HK-2 (cell line): Measurements from ENCODE around the gene AMFR.

Experiments used
- DNase-seq: peaks from one replicate; pipeline ENCODE4 v3.0.0-alpha.2; 2018; ENCODE audit not compliant: unreplicated experiment

AMFR gene

DNA sequence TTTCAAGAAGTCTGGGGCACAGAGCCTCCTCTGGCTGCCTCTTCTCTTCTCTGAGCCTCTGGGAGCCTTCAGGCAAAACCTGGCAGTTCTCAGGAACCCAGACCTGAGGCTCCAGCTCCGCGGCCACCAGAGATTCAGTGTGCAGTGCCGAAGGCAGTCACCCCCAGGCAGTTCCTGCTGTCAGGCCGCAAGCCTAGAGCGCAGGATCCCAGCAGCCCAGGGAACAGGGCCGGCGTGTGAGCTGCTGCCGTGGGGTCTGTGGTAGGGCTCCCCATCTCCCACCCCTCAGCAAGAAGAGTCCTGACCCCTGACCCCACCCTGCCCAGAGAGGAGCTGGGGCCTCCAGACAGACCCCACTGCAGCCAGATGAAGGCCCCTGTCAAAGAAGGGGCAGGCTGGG, 78.2 kb downstream of the AMFR start:
- no peak for DNase-seq

DNA sequence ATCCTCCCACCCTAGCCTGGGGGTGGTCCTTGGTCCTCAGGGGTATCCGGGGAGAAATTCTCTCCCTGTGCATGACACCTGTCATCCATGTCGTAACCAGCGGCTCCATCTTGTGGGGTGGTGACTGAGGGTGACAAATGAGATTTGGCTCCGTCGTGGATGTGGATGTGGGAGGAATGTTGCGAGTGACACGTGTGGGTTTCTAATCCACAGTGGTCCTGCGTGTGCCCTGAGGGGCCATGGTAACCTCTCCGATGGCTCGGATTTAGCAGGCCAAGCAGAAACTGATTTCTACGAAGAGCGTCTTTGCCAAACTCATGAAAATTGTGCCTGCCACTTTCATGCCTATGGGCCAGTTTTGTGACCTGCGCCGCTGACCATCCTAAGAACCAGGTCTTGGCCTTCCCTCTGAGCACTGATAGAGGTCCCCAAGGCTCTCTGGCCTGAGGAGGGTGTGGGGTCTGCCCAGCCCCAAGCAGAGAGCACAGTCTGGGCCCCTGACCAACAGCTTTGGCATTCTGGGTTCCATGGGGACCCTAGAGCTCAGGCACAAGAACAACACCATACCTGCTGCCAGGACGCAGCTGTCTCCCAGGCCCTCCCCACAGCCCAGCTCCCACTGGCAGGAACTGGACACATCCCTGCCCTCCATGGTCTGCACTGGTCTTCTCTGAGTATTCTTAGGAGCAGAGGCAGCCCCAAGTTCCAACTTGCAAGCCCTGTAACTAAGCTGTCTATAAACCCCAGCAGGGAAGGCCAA, 79.0 kb downstream of the AMFR start:
- DNase-seq = no peak

DNA sequence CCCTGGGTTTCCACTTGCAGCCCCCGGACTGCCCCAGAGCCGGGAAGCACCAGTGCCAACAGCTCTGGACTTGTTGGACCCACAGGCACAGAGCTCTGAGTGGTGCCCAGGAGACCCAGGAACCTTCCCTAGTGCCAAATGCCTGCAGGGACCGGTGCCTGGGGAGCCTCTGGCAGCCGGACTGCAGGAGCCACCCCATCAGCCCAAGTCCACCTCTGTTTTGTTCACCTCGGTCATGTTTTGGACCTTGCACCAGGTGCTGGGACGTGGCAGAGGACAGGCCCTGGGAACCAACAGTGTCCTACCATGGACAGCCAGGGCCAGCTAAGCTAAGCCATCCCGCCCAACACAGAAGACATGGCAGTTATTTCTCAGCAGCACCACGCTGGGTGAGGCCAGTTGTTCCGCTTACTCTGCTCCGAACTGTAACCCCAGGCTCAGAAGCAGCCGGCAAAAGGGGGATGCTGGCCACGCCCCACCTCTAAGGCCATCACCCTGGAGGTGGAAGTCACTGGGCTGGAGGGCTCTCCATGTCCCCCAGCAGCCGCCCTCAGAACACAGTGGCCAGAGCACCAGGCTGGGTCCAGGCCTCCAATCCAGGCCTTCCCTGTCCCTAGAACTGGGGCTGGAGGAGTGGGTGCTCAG, 79.8 kb downstream of the AMFR start:
- no peak for DNase-seq

DNA sequence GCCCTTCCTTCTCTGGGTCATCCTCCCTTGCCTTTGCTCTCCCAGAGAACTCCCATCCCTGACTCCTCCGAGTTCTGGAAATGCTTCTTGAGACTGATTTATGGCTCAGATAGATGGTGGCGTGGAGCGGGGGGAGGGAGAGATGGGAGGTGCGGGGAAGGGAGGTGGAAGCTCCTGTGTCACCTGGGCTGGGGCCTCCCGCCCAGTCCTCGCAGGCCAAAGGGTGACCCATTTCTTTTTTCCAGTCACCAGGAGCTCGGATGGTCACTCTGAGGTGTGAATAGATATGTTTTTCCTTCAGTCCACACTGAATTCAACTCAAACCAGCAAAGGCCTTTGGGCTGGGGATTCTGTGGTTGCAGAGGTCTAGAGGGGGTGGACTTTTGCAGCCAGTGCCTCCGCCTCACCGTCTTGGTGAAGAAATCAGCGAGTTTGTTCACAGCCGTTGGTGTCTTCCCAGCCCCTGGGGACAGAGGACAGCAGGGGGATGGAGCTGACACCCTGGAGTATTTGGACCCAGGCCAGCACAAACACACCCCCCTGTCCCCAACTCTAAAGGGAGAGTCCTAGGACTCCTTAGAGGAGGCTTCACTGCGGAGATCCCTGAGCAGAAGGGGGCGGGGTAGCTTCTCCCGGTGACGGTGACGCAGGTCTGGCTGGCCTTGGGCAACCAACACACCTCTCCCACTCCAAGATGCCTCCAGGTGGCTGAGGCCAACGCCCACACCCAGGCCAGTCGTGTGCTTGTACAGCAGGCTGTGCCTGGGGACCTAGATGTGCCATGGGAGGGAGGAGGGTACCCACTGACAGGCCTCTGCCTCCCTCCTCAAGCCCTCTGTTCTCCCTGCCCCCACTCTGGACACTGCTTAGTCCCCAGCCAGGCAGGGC, 80.6 kb downstream of the AMFR start:
- no peak for DNase-seq

DNA sequence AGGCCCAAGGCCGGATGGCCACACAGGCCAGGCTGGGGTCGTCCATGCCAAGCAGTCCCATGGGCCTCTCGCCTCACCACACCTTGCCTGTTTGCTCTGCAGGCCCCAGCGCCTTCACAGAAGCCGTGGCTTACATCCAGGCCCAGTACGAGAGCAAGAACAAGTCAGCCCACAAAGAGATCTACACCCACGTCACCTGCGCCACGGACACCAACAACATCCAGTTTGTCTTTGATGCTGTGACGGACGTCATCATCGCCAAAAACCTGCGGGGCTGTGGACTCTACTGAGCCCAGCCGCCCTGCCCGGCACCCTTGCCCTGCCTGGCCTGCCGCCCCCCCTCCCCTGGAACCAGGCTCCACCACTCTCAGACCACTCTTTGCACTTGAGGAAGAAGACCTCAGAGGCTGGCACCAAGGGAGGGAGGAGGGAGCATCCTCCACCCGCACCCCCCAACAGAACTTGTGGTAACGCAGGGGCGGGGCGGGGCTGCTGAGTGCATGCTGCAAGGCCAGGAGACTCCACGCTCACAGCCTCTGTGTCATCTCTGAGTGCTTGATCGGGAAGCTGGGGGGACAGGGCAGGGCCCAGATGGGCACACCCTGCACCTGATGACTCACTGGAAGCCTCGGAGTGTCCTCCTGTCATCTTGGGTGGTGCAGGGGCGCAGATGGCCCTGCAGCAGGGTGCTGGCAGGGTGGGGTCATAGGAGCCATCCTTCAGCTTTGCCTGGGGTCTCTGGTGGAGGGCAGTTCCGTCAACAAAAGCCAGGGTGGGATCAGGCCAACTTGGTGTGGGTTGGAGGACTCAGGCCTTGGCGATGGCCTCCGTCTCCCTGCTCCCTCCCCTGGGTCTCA, 81.5 kb downstream of the AMFR start:
- DNase-seq = no peak

DNA sequence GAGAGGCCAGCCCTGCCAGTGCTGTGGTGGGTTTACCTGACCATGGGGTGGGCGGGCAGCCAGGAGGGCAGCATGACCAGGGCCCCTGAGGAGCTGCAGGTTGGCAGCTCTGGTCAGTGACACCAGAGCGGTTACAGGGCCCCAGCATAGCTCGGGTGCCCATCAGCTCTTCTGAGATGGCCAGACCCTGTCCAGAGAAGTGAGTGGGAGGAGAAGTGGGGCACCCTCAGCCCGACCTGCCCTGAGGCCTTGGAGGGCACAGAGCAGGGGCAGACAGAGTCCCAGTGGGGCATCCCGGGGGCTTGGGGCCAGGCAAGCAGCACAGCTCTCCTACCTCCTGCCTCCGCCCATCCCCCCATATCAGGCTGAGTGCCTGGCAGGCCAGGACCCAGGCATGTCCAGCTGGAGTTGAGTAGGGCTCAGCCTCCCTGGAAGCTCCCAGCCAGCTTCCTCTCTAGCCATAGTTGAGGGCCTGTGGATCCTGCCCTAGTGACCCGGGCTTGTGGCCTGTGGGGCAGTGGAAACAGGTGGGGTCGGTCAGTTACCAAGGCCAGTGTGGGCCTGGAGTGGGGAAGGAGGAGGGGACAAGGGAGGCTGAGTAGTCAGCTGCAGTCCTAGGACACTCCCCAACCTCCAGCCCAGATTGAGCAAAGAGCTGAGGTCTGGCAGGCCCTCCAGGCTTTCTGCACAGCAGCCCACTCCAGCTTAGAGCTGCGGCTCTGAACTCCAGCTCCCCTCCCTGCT, 83.5 kb downstream of the AMFR start:
- DNase-seq = no peak

DNA sequence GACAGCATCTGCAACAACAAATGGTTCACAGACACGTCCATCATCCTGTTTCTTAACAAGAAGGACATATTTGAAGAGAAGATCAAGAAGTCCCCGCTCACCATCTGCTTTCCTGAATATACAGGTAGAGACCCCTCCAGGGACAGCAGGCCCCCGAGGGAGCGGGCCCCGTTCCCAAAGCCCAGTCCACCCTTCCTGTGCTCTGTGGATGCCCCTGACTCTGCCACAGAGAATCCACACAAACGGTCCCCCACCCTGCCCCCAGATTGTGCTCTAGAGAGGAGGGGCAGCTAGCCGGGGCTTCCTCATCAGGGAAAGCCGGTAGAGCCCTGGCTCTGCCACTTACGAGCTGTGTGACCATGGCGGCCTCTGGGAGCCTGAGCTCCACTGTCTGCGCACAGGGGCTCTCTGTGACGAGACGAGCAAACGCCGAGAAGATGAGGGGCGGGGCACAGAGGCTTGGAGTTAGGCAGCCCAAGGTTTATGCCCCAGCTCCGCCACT, 84.4 kb downstream of the AMFR start:
- no peak for DNase-seq

DNA sequence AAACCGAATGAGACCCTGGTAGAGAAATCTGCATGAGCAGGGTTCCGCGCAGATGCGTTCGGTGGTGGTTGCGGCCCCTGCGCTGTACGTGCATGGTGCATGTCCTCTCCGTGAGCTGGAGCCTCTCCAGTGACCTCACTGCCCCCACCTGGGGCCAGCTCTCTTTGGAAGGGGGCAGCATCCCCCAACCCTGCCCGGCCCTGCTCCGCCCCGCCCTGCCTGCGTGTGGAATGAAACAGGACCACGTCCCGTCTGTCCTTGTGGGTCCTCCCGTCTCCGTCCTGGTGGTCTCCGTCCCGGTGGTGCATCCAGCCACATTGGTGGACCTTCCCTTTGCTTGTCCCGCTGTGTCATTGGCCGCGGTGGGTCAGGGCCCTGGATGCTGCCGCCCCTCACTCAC, 84.9 kb downstream of the AMFR start:
- DNase-seq = no peak

DNA sequence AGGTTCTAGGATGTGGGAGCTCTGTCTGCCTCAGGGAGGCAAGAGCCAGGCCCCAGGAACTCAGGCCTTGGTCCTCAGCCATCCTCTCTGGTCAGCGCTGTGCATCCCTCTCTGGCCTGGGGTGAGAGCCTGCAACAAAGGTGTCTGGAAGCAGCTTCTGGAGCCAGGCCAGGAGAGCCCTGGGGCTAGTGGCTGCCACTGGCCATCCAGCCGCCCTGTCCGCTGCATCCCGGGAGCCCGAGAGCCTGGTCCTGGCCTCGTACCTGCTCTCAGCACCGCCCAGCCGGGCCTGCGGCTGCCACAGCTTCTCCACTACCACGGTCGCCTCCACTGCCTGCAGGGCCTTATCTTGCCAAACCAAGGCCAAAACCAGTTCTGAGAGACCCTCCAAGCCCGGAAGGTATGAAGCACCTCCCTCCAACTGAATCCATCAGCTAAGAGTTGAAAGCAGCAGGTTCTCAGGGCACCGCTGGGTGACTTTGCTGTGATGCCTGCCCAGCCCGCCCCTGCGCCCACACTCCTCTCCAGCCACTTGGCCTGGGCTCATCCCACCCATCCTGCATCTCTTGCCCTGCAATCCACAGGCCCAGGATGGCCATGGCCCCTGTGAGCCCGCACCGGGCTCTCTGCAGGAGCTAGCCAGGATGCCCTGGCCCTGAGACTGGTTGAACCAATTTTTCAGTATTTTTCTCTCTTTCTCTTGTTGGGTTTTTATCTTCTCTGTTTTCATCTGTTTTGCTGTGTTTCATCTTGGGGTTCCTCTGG, 85.7 kb downstream of the AMFR start:
- no peak for DNase-seq

DNA sequence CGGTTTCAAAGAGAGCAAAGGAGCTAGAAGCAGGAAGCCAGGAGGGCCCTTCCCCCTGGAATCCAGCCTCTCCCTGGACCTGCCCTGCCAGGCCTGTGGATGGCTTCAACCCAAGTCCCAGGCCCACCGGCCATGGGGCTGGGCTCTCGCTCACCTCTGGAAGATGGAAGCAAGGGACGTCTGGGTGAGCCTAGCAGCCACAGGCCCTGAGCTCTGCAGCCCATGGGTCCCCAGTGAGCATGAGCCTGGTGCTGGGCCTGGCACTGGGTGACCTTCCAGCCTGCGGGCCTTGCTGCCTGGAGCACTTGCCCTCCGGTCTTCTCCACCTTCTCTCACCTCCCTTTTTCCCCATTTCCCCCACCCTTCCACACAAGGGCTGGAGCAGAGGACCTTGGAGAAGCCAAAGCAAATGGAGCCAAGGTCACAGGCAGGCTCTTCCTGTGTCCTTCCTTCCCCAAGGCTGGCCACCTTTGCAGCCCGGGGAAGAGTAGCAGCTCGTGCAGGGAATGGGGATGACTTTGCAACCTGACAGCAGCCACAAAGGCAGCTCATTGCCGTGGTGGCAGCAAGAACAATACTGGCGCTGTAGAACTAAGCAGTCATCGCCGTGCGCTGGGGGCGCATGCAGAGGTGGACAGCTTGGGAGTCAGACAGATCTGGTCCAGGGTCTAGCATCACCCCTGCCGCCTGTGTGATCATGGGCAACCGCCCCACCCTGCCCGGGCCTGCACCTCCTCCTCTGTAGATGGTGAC, 86.6 kb downstream of the AMFR start:
- DNase-seq = no peak

DNA sequence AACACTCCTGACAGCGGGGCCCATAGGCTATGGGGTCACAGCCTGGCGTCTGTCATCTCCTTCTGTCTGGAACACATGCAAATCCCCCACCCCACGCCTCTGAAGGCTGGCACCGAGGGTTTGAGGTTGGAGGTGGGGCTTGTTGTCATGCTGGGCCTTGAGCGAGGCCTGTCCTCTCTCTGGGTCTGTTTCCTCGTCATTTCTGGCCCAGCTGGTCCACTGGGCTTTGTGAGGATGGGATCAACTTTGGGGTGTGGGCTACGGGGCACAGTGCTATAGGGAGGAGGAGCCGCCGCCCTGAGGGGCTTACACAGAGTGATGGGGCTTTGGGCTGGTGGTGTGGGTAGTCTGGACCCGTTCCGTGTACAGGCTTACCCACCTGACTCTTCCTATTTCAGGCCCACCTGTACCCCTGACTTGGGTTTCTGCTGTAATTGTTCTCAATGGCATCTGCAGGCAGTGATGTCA, 87.5 kb downstream of the AMFR start:
- no peak for DNase-seq

DNA sequence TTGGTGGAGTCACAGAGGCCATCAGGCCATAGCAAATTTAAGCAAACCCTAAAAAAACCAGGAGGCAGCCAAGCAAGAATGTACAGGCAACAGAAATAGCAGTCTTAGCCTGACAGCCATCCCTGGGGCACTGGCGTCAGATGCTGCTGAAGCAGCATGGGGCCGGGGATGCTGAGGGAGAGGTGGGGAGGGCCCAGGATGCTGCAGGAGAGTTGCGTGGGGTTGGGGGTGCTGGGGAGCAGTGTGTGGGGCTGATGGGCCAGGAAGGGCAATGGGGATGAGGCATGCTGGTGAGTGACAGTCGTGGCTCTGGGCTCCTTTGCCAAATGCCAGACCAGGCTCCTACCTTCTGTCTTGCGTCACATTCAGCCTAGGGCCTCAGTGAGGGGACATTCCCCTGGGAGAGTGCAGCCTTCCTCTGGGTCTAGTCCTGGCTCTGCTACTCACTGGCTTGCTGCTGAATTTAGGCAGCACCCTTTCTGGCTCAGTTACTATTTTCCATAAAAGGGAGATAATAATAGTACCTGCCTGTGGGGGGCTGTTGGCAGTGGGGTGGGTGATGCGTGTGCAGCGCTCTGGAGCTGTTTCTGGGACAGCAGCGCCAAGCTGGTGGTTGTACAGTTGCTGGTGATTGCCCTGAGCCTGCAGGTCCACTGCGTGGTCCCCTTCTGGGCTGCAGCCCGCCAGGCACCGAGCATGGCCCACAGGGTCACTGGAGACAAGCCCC, 88.1 kb downstream of the AMFR start:
- no peak for DNase-seq

DNA sequence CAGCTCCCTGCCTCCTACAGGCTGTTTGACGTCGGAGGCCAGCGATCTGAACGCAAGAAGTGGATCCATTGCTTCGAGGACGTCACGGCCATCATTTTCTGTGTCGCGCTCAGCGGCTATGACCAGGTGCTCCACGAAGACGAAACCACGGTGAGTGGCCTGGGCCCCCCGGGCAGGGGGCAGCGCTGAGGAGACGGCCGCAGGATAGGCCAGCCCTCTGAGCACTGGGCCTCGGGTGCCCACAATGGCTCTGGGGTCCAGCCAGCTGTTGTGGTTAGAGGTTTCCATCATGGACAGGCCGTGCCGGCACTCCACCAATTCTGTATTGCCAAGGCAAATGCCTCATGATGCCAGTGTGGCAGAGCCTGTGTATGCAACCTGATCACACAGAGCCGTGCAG, 88.6 kb downstream of the AMFR start:
- no peak for DNase-seq

DNA sequence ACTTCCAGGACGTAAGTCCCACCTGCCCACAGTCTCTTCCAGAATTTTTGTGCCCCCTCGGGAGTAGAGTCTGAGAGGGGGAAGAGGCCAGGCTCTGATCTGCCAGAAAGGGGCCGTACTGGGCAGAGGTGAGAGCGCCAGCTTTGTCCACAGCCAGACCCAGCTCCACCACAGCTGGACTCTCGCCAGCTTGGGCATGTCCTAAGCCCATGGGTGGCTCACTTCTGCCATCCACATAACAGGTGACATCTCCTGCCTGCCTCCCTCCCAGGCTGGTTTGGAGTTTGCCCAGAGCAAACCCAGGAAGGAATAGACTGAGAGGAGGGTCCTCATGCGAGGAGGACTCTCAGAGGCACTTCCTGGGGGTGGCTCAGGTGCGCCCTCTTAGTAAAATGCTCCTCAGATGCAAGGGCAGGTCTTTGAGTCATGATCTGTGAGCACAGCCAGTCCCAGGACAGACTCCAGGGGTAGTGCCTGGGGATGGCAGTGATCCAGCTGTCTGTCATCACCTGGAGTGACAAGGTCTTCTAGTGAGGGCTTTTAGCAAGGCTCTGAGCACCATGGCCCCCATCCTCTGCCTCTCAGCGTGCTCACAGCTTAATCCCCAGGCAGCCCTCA, 89.2 kb downstream of the AMFR start:
- peak; percentile 26 for DNase-seq

DNA sequence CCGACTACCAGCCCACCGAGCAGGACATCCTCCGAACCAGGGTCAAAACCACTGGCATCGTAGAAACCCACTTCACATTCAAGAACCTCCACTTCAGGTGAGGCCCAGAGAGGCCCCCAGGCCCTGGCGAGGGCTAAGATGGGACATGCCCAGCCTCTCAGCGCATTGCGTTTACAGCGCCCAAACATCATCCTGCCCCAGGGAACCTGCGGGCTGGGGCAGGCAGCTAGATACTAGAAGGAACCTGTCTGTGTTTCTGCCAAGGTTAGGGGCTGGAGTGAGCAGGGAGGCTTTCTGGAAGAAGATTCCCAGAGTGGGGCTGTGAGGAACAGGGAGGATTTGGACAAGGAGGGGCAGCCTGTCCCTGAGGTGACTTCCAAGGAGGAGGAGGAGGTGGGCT, 90.6 kb downstream of the AMFR start:
- no peak for DNase-seq

DNA sequence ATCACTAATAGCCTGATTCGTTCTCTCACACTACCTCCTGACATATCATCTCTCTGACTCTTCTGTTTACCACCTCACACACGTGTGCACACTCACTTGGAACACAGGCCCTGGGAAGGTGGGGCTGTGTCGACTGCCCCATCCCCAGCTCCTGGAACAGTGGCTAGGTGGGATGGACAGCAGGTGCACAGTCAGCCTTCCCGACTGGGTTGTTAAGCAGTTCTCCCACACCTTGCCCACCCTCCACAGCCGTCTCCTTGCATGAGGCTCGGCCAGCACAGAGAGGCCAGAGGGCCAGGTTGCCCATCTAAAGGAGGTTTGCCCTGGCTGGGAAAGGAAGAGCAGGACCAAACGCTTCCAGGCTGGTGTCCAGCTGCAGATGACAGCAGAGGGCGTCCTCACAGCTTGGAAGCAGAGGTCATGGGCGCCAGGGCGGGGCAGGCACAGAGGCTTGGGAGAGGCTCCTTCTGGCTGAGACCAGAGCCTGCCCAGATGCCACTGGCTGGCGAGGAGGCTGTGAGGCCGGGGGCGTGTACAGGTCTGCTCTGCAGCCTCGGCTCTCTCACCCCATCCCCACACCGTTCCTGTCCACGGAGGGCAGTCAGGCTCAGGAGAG, 92.8 kb downstream of the AMFR start:
- peak; percentile 84 for DNase-seq

DNA sequence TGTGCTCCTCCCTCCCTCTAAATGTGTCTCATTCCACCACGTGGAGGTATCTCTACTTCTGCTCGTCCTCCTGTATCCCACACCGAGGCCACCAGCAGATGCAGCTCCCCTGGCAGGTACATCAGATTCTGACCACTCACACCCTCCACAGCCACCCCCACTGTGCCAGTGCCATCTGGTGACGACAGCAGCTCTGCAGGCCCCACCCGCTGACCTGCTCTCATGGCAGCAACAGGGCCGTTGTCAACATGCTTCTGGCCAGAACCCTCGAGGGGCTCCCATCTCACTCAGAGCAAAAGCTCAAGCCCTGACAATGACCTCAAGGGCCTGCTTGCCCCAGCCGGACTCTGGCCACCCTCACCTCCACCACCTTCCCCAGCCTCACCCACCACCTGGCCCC, 93.4 kb downstream of the AMFR start:
- no peak for DNase-seq

DNA sequence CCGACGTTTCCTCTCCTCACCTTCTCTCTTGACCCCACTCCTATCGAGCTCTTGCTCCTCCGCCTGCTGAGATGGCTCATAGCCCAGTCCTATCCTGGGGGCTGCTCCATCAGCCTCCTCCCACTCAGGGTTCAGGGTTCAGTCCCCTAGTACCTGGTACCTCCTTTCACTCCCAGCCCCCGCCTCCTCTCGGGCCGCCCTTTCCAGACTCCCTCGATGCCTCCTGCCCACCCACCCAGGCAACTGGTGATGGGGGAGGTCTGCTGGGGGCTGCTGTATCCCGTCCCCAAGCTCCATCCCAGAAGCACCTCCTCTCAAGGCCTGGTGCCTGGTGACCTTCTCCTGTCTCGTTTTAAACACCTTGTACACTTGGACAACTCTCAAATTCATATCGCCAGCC, 93.9 kb downstream of the AMFR start:
- no peak for DNase-seq
